ENCODE results near the gene PCSK4. TPM values are rescaled to one million over a fixed set of nuclear protein-coding genes. Genes with fewer than 3 reads are reported as not detected.

Gene PCSK4
- total RNA-seq, 1 donor from 2014 or later: 3.2 TPM

GRCh38 chr19:1438933-1439354 lies 51.2 kb downstream of the PCSK4 start:
- peaks cover 29% of the 10 kb centered on the region for H3K4me1 Mint-ChIP-seq (ENCODE audit: unreplicated experiment)
- TF ChIP-seq, protein P1, sequence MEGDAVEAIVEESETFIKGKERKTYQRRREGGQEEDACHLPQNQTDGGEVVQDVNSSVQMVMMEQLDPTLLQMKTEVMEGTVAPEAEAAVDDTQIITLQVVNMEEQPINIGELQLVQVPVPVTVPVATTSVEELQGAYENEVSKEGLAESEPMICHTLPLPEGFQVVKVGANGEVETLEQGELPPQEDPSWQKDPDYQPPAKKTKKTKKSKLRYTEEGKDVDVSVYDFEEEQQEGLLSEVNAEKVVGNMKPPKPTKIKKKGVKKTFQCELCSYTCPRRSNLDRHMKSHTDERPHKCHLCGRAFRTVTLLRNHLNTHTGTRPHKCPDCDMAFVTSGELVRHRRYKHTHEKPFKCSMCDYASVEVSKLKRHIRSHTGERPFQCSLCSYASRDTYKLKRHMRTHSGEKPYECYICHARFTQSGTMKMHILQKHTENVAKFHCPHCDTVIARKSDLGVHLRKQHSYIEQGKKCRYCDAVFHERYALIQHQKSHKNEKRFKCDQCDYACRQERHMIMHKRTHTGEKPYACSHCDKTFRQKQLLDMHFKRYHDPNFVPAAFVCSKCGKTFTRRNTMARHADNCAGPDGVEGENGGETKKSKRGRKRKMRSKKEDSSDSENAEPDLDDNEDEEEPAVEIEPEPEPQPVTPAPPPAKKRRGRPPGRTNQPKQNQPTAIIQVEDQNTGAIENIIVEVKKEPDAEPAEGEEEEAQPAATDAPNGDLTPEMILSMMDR (IDR thresholded peaks at IDR 0.05): no peak

DNA sequence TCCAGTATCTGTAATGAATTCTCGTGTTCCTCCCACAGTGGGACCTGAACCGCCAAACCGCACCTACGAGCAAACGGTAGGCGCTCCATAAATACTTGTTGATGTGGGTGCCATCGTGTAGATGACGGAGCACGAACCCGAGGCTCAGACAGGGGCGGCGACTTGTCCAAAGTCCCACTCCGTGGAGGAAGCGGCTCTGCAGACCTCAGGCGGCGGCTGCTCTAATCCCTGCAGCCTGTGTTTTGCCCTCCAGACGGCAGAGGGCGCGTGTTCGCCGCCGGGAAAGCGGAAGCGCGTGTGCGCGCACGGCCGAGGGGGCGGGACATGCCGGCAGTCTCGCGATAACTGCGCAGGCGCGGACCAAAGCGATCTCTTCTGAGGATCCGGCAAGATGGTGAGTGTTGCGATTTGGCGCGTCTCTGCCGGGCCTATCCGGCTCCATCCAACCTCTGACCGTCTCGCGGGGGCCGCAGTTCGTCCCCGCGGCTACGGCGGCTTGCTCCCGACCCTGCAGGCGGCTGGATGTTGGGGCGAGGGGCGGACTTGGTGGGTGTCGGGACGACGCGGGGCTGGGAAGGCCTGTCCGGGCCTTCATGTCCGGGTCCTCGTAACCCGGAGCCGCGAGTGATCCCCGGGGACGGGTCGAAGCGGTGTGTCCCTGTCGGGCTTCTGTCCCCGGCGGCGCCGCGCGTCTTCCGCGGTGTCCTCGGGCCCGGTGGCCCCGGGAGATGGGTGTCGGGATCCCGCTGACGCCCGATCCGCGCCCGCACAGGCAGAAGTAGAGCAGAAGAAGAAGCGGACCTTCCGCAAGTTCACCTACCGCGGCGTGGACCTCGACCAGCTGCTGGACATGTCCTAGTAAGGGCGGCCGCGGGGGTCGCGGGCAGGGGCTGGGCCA lies 51.9 kb downstream of the PCSK4 start, which contains the start of gene RPS15:
RPS15 (plus strand) TSS at position 362 of the 898 bp plus-strand sequence; CDS start at position 392, 30 bp downstream.
- Mint-ChIP-seq H3K36me3 (ENCODE audit: unreplicated experiment) (peaks cover 24% of the 10 kb centered on the region), H3K4me1 (ENCODE audit: unreplicated experiment) (peaks cover 25% of the 10 kb centered on the region), H3K4me3 (ENCODE audit: unreplicated experiment) (peak within 1 kb of the TSS; percentile 99), H3K27ac (ENCODE audit: unreplicated experiment) (peak within 1 kb of the TSS; percentile 99), H3K9me3 (ENCODE audit: unreplicated experiment) (no peaks in the 10 kb centered on the region), H3K27me3 (ENCODE audit: unreplicated experiment) (no peaks in the 10 kb centered on the region)
- peak; percentile 99 for DNase-seq (ENCODE audit: extremely low spot score, unreplicated experiment)
- TF ChIP-seq, protein P1 (IDR thresholded peaks at IDR 0.05): peak; percentile 95

More at GRCh38 chr19:1438933-1439354, 51.2 kb downstream of the PCSK4 start:
- Mint-ChIP-seq H3K27me3 (ENCODE audit: unreplicated experiment) (no peaks in the 10 kb centered on the region), H3K36me3 (ENCODE audit: unreplicated experiment) (peaks cover 24% of the 10 kb centered on the region), H3K27ac (ENCODE audit: unreplicated experiment) (peak overlapping the region; percentile 99), H3K9me3 (ENCODE audit: unreplicated experiment) (no peaks in the 10 kb centered on the region), H3K4me3 (ENCODE audit: unreplicated experiment) (peak overlapping the region; percentile 99)
- DNase-seq (ENCODE audit: extremely low spot score, unreplicated experiment): no peak

DNA sequence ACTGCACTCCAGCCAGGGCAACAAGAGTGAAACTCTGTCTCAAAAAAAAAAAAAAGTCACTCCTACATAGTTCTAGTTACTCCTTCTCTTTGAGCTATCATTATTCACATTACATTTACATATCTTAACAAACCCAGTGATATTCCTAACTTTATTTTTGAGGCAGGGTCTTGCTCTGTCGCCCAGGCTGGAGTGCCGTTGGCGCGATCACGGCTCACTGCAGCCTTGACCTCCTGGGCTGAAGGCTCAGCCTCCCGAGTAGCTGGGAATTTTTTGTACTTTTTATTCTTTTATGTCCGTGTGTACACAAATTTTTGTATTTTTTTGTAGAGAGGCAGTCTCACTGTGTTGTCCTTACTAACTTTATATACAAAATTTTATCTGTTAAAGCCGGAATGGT lies 52.5 kb downstream of the PCSK4 start:
- H3K27ac Mint-ChIP-seq (ENCODE audit: unreplicated experiment): peak overlapping the region; percentile 99
- H3K9me3 Mint-ChIP-seq (ENCODE audit: unreplicated experiment): no peaks in the 10 kb centered on the region
- peak overlapping the region; percentile 99 for H3K4me3 Mint-ChIP-seq (ENCODE audit: unreplicated experiment)
- DNase-seq (ENCODE audit: extremely low spot score, unreplicated experiment): no peak
- H3K27me3 Mint-ChIP-seq (ENCODE audit: unreplicated experiment): no peaks in the 10 kb centered on the region
- H3K4me1 Mint-ChIP-seq (ENCODE audit: unreplicated experiment): peaks cover 25% of the 10 kb centered on the region
- TF ChIP-seq, protein P1 (IDR thresholded peaks at IDR 0.05): no peak
- peaks cover 24% of the 10 kb centered on the region for H3K36me3 Mint-ChIP-seq (ENCODE audit: unreplicated experiment)

DNA sequence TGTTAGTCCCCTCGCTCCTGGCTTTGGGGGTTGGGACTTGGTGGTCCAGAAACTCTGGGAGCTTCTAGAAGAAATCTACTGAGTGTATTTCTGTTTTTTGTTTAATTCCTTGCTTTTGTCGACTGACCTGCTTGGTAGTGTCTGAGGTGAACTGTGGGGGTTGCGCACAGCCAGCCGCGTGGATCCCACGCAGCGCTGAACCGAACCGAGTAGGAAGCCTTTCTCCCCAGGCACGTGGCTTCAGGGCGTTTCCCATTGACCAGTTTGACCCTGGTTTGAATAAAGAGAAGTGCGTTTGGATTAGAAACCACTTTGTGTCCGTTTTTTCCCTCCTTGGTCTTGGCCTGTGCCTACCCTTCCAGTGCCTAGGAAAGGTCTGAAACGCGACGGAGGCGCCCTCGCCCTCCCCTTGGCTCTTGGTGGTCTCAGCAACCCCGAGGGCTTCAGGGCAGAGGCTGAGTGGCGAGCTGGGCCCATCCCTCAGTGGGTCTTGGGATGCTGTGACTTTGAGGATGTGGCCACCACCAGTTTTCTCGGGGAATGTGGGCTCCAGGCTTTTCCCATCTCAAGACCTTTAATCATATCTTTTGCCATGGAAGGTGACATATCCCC lies 54.7 kb downstream of the PCSK4 start:
- TF ChIP-seq, protein P1 (IDR thresholded peaks at IDR 0.05): no peak
- Mint-ChIP-seq H3K27me3 (ENCODE audit: unreplicated experiment) (no peaks in the 10 kb centered on the region), H3K27ac (ENCODE audit: unreplicated experiment) (no peak overlapping the region), H3K4me3 (ENCODE audit: unreplicated experiment) (no peak overlapping the region), H3K4me1 (ENCODE audit: unreplicated experiment) (peaks cover 20% of the 10 kb centered on the region), H3K36me3 (ENCODE audit: unreplicated experiment) (peaks cover 10% of the 10 kb centered on the region), H3K9me3 (ENCODE audit: unreplicated experiment) (no peaks in the 10 kb centered on the region)
- DNase-seq (ENCODE audit: extremely low spot score, unreplicated experiment): no peak

GRCh38 chr19:1434577-1435060 lies 55.5 kb downstream of the PCSK4 start:
- DNase-seq (ENCODE audit: extremely low spot score, unreplicated experiment): no peak
- peaks cover 14% of the 10 kb centered on the region for H3K4me1 Mint-ChIP-seq (ENCODE audit: unreplicated experiment)
- no peak overlapping the region for H3K4me3 Mint-ChIP-seq (ENCODE audit: unreplicated experiment)
- TF ChIP-seq, protein P1 (IDR thresholded peaks at IDR 0.05): no peak
- no peaks in the 10 kb centered on the region for H3K27me3 Mint-ChIP-seq (ENCODE audit: unreplicated experiment)
- H3K27ac Mint-ChIP-seq (ENCODE audit: unreplicated experiment): no peak overlapping the region
- no peaks in the 10 kb centered on the region for H3K9me3 Mint-ChIP-seq (ENCODE audit: unreplicated experiment)
- peaks cover 6% of the 10 kb centered on the region for H3K36me3 Mint-ChIP-seq (ENCODE audit: unreplicated experiment)
